AG08395 (cell line): Measurements from ENCODE around the gene ST6GALNAC1.
A peak's percentile ranks its signal among the peaks of the same experiment; 100 is the strongest.
"Not testable (repeated sequence)": the region's sequence is repeated elsewhere in the genome, so short reads cannot be mapped to it uniquely, and the experiment has no call there.

Experiments used
- DNase-seq: peaks from one replicate; pipeline ENCODE4 v3.0.0; 2012; ENCODE audit warnings: mixed read lengths, low spot score

Gene ST6GALNAC1

DNA sequence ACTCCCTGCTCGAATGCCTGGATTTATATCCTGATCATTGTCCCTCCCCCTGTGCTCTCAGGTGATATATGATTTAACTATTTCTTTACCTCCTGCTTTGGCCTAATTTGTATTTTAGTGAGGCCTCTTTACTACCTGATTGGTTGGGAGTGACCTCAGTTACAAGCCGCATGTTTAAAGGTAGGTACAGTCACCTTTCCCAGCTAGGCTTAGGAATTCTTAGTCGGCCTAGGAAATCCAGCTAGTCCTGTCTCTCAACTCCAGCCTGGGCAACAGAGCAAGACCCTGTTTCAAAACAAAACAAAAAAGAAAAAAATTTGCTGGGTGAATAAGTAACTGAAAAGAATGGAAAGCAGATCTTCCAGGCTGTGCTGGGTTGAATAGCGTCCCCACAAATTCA lies 31.1 kb downstream of the ST6GALNAC1 start:
- DNase-seq = no peak

DNA sequence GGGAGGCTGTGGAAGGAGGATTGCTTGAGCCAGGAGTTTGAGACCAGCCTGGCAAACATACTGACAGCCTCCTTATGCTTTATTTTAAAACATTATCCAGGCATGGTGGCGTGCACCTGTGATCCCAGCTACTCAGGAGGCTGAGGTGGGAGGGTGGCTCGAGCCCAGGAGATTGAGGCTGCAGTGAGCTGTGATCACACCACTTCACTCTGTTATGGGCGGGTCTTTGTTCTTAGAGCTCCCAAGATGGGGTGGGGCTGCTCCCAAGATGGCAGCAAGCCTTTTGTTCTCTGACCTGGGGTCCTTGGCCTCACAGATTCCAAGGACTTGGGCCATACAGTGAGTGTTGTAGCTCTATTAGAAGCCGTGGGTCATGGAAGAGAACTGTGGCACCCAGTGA lies 31.8 kb downstream of the ST6GALNAC1 start:
- DNase-seq = no peak

DNA sequence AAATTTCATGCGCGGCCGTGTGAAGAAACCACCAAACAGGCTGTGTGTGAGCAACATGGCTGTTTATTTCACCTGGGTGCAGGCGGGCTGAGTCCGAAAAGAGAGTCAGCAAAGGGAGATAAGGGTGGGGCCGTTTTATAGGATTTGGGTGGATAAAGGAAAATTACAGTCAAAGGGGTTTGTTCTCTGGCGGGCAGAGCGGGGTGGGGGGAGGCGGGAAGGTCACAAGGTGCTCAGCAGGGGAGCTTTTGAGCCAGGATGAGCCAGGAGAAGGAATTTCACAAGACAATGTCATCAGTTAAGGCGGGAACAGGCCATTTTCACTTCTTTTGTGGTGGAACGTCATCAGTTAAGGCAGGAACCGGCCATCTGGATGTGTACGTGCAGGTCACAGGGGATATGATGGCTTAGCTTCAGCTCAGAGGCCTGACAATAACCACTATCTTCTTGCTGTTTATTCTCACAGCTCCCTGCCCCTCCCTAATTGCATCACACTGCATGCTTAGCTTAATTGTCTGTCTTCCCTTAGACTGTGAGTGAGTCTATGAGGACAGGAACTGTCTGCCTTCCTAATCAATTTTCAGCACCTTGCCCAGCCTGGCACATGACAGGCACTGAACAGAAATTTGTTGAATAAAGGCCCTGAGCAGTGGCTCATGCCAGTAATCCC lies 32.3 kb downstream of the ST6GALNAC1 start:
- DNase-seq = not testable (repeated sequence)

- DNase-seq = not testable (repeated sequence)
Observed at GRCh38 chr17:76606685-76607084, 36.9 kb downstream of the ST6GALNAC1 start.

DNA sequence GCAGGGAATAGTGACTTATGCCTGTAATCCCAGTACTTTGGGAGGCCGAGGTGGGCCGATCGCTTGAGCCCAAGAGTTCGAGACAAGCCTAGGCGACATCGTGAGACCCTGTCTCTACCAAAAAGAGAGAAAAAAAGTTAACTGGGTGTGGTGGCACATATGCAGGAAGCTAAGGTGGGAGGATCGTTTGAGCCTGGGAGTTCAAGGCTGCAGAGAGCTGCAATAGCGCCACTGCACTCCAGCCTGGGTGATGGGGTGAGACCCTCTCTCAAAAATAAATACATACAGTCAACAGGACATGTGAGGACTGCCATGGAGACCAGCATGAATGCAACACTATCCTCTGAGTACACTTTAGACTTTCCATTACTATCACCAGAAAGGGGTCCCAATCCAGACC lies 42.5 kb downstream of the ST6GALNAC1 start:
- no peak for DNase-seq

DNA sequence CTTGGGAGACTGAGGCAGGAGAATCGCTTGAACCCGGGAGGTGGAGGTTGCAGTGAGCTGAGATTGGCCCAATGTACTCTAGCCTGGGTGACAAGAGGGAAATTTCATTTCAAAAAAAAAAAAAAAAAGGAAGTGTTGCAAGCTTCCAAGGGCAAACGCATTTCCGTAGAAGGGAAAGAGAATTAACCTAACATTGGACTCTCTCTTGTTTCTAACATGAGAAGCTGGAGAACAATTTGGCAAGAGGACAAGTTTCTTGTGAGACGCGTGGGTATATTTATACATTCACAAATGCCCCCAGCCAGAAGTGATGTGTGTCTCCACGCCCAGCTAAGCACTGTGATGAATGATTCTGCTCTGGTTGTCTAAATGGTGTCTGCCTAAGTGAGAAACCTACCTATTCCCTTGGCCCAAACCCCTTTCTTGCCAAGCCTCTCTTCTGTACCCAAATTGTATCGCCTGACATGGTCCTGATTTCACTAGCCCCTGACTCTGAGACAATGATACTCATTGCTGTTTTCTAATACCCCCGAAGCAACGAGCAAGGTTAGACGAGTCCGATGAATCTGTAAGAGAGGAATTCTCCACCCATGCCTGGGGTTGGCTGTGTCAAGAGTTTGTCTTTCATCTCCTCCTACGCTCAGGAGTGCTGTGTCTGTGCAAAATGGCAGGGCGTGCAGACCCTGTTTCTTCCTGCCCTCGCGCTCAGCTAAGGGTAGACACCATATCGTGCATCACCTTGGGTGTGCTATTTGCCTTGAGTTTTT lies 43.7 kb downstream of the ST6GALNAC1 start:
- no peak for DNase-seq

DNA sequence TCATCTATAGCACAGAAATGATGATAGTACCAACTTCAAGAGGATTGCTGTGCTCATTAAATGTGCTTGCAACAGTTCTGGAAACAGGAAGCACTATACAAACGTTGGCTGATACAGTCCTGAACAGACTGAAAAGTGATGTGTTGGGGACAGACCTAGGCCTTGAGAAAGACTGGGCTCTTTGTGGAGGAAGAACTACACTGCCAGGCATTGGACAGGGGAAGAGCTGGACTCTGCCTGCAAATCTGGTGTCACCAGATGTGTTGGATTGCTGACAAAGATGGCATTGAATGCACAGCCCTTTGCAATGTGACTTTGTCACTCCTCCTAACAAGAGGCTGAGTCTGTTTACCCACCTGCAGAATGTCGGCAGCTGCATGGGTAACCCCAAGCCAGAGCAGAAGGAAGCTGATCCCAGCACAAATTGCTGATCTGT lies 45.5 kb downstream of the ST6GALNAC1 start:
- DNase-seq = no peak

DNA sequence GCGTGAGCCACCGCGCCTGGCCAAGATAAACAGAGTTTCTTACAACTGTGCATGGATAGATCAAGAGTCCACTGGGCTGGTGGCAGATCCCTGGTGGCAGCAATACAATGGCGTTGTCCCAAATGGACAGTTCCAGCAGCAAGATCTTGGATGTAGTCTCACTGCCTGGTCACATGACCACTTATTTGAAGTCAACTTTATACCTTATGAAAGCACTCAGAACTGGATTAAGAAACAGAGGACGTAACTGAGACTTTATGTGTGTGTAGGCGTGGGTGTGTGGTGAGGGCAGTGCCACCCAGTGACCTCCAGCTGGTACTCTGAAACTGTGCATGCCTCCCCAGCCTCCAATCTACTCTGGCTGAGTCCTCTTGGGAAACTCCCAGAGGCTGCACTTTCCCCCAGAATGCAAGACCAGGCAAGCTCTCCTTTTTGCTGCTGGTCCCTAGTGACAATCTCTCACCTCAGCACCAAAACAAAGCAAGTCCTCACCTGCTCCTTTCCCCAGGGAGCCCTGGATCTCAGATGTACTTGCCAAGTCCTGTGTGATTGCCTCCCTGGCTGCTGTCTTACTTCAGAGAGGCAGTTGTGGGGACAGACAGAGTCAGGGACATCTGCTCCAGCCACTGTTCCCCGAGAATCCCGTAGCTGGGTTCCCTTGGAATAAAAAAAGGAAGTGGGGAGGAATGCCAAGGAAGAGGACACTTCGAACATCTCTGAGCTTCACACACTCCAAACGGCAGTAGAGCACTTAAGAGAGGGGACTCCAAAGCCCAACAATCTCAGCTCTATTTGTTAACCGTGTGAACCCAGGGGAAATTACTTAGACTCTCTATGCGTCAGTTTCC lies 46.2 kb downstream of the ST6GALNAC1 start:
- DNase-seq = no peak

GRCh38 chr17:76594690-76595089 lies 48.9 kb downstream of the ST6GALNAC1 start:
- no peak for DNase-seq

- no peak for DNase-seq
Observed at GRCh38 chr17:76593959-76594358, 49.6 kb downstream of the ST6GALNAC1 start.

DNA sequence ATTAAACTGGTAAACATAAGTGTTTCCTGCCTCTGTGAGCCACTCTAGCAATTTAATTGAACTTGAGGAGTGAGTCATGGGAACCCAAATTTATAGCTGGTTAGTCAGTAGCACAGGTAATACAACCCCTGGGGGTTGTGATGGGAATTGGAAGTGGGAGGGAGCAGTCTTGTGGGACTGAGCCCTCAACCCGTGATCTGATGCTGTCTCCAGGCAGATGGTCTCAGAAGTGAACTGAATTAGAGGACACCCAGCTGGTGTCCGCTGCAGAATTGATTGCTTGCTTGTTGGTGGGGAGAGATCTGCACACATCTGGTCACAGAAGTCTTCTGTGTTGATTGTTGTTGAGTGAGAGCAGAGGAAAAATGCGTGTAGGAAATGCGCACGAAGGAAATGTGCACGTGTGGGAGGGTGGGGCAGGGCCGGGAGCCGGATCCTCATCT lies 50.2 kb downstream of the ST6GALNAC1 start:
- no peak for DNase-seq

- no peak for DNase-seq
Observed at GRCh38 chr17:76588182-76588581, 55.4 kb downstream of the ST6GALNAC1 start.

GRCh38 chr17:76586741-76587487 lies 56.6 kb downstream of the ST6GALNAC1 start:
- DNase-seq = no peak

DNA sequence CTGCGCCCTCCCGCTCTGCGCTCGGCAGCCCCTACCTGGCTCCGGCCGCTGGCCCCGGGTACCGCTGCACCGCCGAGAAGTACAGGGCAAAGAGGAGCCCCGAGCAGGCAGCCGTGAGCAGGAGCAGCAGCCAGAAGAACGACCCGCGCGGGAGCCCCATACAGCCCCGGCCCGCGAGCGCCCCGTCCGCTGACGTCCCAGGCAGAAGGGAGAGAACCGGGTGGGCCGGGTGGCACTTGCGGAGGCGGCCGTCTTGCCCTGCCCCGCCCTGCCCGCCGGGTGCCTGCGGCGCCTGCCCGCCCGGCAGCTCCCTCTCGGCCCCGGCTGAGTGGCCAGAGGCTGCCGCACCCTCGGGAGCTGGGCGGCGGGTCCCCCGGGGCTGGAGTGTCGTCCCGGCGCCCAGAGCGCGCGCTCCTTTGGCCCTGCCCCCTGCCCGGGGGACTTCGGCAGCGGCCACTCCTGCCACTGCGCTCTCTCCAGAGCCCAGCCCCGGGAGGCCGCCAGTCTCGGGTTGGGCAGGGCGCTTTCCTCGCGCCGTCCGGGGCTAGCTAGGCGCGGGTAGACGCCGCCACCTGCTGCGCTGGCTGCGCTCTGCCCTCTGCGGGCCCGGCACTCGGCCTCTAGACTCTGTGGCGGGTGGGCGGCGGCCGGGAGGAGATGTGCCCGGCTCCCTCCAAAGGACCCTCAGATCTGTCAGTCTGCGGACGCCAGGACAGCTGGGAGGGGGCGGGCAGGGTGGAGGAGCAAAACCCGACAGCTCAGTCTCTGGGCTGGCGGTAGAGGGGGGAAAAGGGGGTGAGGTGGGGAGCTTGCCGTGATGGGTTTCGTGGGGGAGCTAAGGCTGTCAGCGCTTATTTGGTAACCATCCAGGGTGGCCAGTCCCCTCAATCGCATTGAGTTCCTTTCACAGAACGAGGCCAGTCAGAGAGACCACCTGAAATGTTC lies 57.6 kb downstream of the ST6GALNAC1 start, which contains the start of gene ST6GALNAC2:
TSS of gene ST6GALNAC2 (minus strand) at position 212 of the 945 bp plus-strand sequence. CDS start at position 160, 52 bp downstream.
- DNase-seq = peak; percentile 54

GRCh38 chr17:76585033-76585648 lies 58.4 kb downstream of the ST6GALNAC1 start:
- DNase-seq = no peak

GRCh38 chr17:76584427-76585032 lies 59.0 kb downstream of the ST6GALNAC1 start:
- no peak for DNase-seq

GRCh38 chr17:76582660-76583059 lies 60.9 kb downstream of the ST6GALNAC1 start:
- no peak for DNase-seq

- no peak for DNase-seq
Observed at GRCh38 chr17:76581515-76581914, 62.0 kb downstream of the ST6GALNAC1 start.

- DNase-seq = no peak
Observed at GRCh38 chr17:76579281-76579680, 64.3 kb downstream of the ST6GALNAC1 start.

DNA sequence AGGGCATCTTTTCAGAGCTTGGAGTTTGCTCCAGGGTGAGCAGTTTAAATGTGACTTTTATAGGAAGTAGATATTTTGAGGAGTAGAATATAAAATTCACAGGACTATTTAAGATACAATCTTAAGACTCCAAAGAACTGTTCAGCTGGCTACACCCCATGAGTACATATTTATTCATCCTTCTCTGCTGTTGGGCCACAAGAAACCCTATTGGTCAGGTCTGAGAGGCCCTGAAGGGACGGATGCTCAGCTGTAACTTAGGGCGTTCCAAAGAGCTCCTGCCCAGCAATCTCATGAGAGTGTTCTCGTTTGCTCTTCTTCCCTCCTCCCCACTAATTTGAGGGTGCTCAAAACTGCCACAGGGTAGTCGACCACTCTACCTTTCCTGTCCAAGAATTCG lies 65.2 kb downstream of the ST6GALNAC1 start:
- peak; percentile 44 for DNase-seq
